A549 (cell line): ENCODE data around the gene SSR3. TPM values are rescaled to one million over a fixed set of nuclear protein-coding genes. Genes with fewer than 3 reads are reported as not detected.

Experiments
- ATAC-seq, 2 experiments: fragments of 200-7000 bp in 1 of 2; fragments of >200 bp in 1 of 2; cut with Nextera tagmentation in 1 of 2; cut with Tn5 transposase in 1 of 2; 3 replicates each; pipeline versions ENCODE4 v1.8.0 to v1.9.1; 2018 to 2020; ENCODE audit warnings: mild to moderate bottlenecking in 1 of 2, moderate library complexity in 1 of 2
- CTCF ChIA-PET: fragments of 300-600 bp; sonication (Branson Sonifier 250); formaldehyde crosslinking; extraction: SDS; loops from one replicate; lab custom pipeline; 2021; ENCODE audit warnings: antibody characterized with exemption, inconsistent platforms; lab: Yijun Ruan, JAX
- POLR2A ChIA-PET: fragments of 350-600 bp; formaldehyde crosslinking; extraction: SDS; loops from one replicate; lab custom pipeline; 2021; ENCODE audit warnings: antibody characterized with exemption, inconsistent platforms; lab: Yijun Ruan, JAX
- DNase-seq, 2 experiments: peaks; one replicate each; pipeline versions ENCODE4 v3.0.0 to v3.0.0-alpha.2; 2011 to 2016; ENCODE audit warnings: low read depth in 1 of 2, low spot score in 1 of 2
- FAIRE-seq: peaks from 2 replicates; lab custom pipeline; 2011; peaks lifted over from hg19 to GRCh38; lab: Jason Lieb, UNC
- H3K27ac ChIP-seq, 2 experiments: fragments of >200 bp; sonication (Bioruptor Twin); formaldehyde crosslinking; 3 replicates each; pipeline ENCODE4 v1.5.1; 2016 to 2017
- H3K4me1 ChIP-seq: fragments of >200 bp; sonication (Bioruptor Twin); formaldehyde crosslinking; 3 replicates; pipeline ENCODE4 v1.6.1; 2016
- H3K4me2 ChIP-seq: fragments of >200 bp; sonication (Bioruptor Twin); formaldehyde crosslinking; 3 replicates; pipeline ENCODE4 v1.6.1; 2016
- H3K4me3 ChIP-seq: fragments of >200 bp; sonication (Bioruptor Twin); formaldehyde crosslinking; 3 replicates; pipeline ENCODE4 v1.5.1; 2016
- H3K9me3 ChIP-seq: fragments of >200 bp; sonication (Bioruptor Twin); formaldehyde crosslinking; 3 replicates; pipeline ENCODE4 v1.6.1; 2016
- CBX8 ChIP-seq: fragments of 200-600 bp; sonication (generic); IDR thresholded peaks from 2 replicates; pipeline ENCODE4 v1.6.1; 2016
- CEBPB ChIP-seq, 2 experiments: fragments of >200 bp in 1 of 2; sonication (Bioruptor Twin) in 1 of 2; formaldehyde crosslinking in 1 of 2; IDR thresholded peaks; 2 replicates each; pipeline ENCODE4 v1.6.1; 2012 to 2016
- ESRRA ChIP-seq: fragments of 150-350 bp; IDR thresholded peaks from 2 replicates; pipeline ENCODE4 v1.6.1; 2014; ENCODE audit warnings: mild to moderate bottlenecking, low read length, borderline replicate concordance
- FOSB ChIP-seq: fragments of 250-450 bp; sonication (Bioruptor Pico); IDR thresholded peaks from 2 replicates; pipeline ENCODE4 v1.5.0; 2020; ENCODE audit warnings: mild to moderate bottlenecking, moderate library complexity
- FOSL2 ChIP-seq, 2 experiments: fragments of 450-650 bp in 1 of 2; fragments of >200 bp in 1 of 2; sonication (Bioruptor Twin) in 1 of 2; formaldehyde crosslinking; IDR thresholded peaks; 2 replicates each; pipeline versions ENCODE4 v1.5.0 to v1.6.1; 2016 to 2020; ENCODE audit warnings: mild to moderate bottlenecking in 1 of 2, moderate library complexity in 1 of 2
- FOXS1 ChIP-seq: fragments of 250-450 bp; sonication (Bioruptor Pico); IDR thresholded peaks from 2 replicates; pipeline ENCODE4 v1.5.0; 2020; ENCODE audit warnings: mild to moderate bottlenecking, moderate library complexity
- GATA3 ChIP-seq: IDR thresholded peaks from 2 replicates; pipeline ENCODE4 v1.6.1; 2012; ENCODE audit warnings: borderline replicate concordance
- HEYL ChIP-seq: fragments of 250-450 bp; sonication (Bioruptor Pico); IDR thresholded peaks from 2 replicates; pipeline ENCODE4 v1.8.0; 2021; ENCODE audit warnings: mild to moderate bottlenecking, moderate library complexity
- HOXB5 ChIP-seq: fragments of 250-450 bp; sonication (Bioruptor Pico); IDR thresholded peaks from 2 replicates; pipeline ENCODE4 v1.5.0; 2020; ENCODE audit warnings: mild to moderate bottlenecking, moderate library complexity
- JUN ChIP-seq, 2 experiments: fragments of >200 bp; sonication (Bioruptor Twin); formaldehyde crosslinking; IDR thresholded peaks; 2 replicates in 1 of 2; 3 replicates in 1 of 2; pipeline ENCODE4 v1.6.1; 2016 to 2017
- KDM1A ChIP-seq: fragments of 200-600 bp; sonication (generic); IDR thresholded peaks from 2 replicates; pipeline ENCODE4 v1.6.1; 2016; ENCODE audit warnings: low read depth, mild to moderate bottlenecking
- MAFK ChIP-seq: fragments of 450-650 bp; IDR thresholded peaks from 2 replicates; pipeline ENCODE4 v1.6.1; 2014; ENCODE audit not compliant: partially characterized antibody
- POLR2A ChIP-seq: IDR thresholded peaks from 2 replicates; pipeline ENCODE4 v1.6.1; 2012; ENCODE audit warnings: mild to moderate bottlenecking, low read length
- RAD21 ChIP-seq, 2 experiments: fragments of >200 bp in 1 of 2; sonication (Bioruptor Twin) in 1 of 2; formaldehyde crosslinking in 1 of 2; IDR thresholded peaks in 1 of 2; conservative IDR thresholded peaks in 1 of 2; 2 replicates in 1 of 2; 3 replicates in 1 of 2; pipeline ENCODE4 v1.6.1; 2012 to 2018; ENCODE audit warnings: inconsistent platforms in 1 of 2
- RNF2 ChIP-seq: fragments of 200-600 bp; sonication (generic); IDR thresholded peaks from 2 replicates; pipeline ENCODE4 v1.6.1; 2016; ENCODE audit warnings: low read depth, mild to moderate bottlenecking, antibody characterized with exemption, moderate library complexity, borderline replicate concordance
- SMC3 ChIP-seq: fragments of >200 bp; sonication (Bioruptor Twin); formaldehyde crosslinking; IDR thresholded peaks from 3 replicates; pipeline ENCODE4 v1.6.1; 2018; ENCODE audit warnings: inconsistent platforms
- WGBS: methylation state at CpG from one replicate; pipeline ENCODE4 v1.1.6; 2017; ENCODE audit errors: missing lambda C conversion rate; 5-methylcytosine and 5-hydroxymethylcytosine counted together
- polyA plus RNA-seq, 4 experiments: library from polyadenylated mRNA; depleted of rRNA in 3 of 4; stranded (reverse); fragments of >200 nt; fragmentation: RNase III in 1 of 4; extraction: RNeasy Plus Mini Kit Qiagen cat#74134 plus additional on column Dnase treatment in 1 of 4; gene quantifications; 2 replicates in 3 of 4; 3 replicates in 1 of 4; pipeline ENCODE4 v1.2.3, GENCODE V29; 2011 to 2017
- TF ChIP-seq, protein P1 (sequence below): fragments of 200-600 bp; sonication (generic); IDR thresholded peaks from 2 replicates; pipeline ENCODE4 v1.6.1; 2016; ENCODE audit warnings: antibody characterized with exemption, mild to moderate bottlenecking, moderate library complexity
- TF ChIP-seq, protein P2 (sequence below): fragments of >200 bp; sonication (Bioruptor Twin); formaldehyde crosslinking; IDR thresholded peaks from 3 replicates; pipeline ENCODE4 v1.5.1; 2016
- TF ChIP-seq, protein P3 (sequence below): IDR thresholded peaks from 2 replicates; pipeline ENCODE4 v1.6.1; 2012; ENCODE audit warnings: low read depth, borderline replicate concordance

Gene SSR3
- polyA plus RNA-seq, 2 of the 4 experiments (the other 2 are of a cell fraction) = 154 to 187 TPM

DNA sequence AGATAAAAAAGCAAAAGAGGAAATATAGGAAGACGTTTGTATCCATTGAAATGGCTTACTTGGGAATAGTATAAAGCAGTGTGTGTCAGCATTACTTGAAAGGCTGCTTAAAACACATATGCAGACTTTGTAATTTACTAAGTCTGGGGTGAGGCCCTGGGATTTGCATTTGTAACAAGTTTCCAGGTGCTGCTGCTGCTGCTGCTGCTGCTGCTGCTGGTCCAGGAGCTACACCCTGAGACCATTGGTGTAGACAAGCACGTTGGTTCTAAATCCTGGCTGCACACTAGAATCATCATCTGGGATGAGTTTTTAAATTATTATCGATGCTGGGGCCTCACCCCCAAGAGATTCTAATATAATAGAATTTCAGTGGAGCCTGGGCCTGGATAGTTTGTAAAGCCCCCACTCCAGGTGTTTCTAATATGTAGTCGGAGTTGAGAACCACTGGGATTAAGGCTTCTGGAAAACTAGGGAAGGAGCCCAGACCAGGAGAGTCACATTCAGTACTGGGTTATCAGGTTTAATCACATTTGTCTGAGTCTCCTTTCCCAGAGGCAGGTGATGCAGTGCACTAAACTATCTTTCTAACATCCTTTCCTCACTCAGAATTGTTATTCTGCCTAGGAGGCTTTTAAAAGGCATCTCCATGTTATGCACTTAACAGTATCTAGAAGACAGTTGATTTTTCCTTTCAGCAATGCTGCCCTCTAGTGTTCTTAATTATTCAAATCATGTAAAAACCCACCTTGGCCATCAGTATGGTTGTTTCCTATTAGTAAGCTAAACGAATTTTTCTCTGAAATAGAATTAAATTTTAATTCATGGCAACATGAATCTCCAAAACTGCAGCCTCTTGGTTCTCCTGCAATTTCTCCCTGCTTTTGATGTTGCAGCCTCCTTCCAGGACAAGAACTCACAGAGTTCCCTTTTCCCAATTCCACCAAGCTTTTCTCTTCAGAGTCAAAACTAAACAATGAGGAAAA lies 45.4 kb downstream of the SSR3 start:
- peak; percentile 88 for FAIRE-seq
- WGBS = 33% methylated on average over 5 of the region's 5 CpGs
- Histone ChIP-seq H3K4me2 (no peak overlapping the region), H3K9me3 (no peaks in the 10 kb centered on the region), H3K4me3 (no peak overlapping the region), H3K4me1 (peaks cover 11% of the 10 kb centered on the region)
- DNase-seq = peak; percentile 51 to 63
- ChIA-PET POLR2A (interaction anchor here (1.0 kb wide), 1 partner anchor 359 kb away, joined by 4 read pairs; no protein-coding TSS in a partner anchor), CTCF (interaction anchor here (0.6 to 16.4 kb wide), 43 partner anchors 8 to 627 kb away, joined by 3 to 182 read pairs (median 3); no protein-coding TSS in a partner anchor)
- ATAC-seq = peak; percentile 78 to 93; a peak in 5 of 6 replicates
- TF ChIP-seq, protein P1, sequence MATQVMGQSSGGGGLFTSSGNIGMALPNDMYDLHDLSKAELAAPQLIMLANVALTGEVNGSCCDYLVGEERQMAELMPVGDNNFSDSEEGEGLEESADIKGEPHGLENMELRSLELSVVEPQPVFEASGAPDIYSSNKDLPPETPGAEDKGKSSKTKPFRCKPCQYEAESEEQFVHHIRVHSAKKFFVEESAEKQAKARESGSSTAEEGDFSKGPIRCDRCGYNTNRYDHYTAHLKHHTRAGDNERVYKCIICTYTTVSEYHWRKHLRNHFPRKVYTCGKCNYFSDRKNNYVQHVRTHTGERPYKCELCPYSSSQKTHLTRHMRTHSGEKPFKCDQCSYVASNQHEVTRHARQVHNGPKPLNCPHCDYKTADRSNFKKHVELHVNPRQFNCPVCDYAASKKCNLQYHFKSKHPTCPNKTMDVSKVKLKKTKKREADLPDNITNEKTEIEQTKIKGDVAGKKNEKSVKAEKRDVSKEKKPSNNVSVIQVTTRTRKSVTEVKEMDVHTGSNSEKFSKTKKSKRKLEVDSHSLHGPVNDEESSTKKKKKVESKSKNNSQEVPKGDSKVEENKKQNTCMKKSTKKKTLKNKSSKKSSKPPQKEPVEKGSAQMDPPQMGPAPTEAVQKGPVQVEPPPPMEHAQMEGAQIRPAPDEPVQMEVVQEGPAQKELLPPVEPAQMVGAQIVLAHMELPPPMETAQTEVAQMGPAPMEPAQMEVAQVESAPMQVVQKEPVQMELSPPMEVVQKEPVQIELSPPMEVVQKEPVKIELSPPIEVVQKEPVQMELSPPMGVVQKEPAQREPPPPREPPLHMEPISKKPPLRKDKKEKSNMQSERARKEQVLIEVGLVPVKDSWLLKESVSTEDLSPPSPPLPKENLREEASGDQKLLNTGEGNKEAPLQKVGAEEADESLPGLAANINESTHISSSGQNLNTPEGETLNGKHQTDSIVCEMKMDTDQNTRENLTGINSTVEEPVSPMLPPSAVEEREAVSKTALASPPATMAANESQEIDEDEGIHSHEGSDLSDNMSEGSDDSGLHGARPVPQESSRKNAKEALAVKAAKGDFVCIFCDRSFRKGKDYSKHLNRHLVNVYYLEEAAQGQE = no peak
- TF ChIP-seq MAFK (no peak), CBX8 (peak; percentile 92; the same call in 1 of the 2 replicates), GATA3 (no peak), RAD21 (conservative IDR thresholded peaks at IDR 0.05 in 1 of 2, IDR thresholded peaks at IDR 0.05 in 1 of 2) (peak; percentile 69 to 70), SMC3 (peak; percentile 74), RNF2 (peak; percentile 98)
- TF ChIP-seq, protein P2, sequence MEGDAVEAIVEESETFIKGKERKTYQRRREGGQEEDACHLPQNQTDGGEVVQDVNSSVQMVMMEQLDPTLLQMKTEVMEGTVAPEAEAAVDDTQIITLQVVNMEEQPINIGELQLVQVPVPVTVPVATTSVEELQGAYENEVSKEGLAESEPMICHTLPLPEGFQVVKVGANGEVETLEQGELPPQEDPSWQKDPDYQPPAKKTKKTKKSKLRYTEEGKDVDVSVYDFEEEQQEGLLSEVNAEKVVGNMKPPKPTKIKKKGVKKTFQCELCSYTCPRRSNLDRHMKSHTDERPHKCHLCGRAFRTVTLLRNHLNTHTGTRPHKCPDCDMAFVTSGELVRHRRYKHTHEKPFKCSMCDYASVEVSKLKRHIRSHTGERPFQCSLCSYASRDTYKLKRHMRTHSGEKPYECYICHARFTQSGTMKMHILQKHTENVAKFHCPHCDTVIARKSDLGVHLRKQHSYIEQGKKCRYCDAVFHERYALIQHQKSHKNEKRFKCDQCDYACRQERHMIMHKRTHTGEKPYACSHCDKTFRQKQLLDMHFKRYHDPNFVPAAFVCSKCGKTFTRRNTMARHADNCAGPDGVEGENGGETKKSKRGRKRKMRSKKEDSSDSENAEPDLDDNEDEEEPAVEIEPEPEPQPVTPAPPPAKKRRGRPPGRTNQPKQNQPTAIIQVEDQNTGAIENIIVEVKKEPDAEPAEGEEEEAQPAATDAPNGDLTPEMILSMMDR = peak; percentile 80
- TF ChIP-seq, all 56 proteins: peak for 5
- no peak overlapping the region for H3K27ac ChIP-seq

DNA sequence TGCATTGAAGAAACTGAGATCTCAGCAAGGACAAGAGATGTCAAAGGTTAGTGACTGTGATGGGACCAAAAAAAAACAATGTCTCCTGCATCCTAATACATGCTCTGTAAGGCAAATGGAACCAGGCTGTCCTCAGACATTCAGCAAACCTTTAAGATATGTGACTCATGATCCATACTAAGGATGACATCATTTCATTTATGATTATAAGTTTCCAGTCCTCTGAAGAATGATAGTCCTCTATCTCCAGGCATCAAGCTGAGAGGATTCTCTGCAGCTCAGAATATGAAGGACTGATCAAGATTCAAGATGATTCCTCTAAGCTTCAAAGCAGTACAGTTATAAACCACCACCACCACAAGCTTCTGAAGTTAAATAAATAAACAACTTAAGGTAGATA lies 47.6 kb downstream of the SSR3 start:
- Histone ChIP-seq H3K4me3 (no peak overlapping the region), H3K4me2 (no peak overlapping the region), H3K4me1 (no peaks in the 10 kb centered on the region), H3K9me3 (no peaks in the 10 kb centered on the region), H3K27ac (no peak overlapping the region)
- ATAC-seq (no peak), FAIRE-seq (no peak), DNase-seq (no peak)
- TF ChIP-seq FOSL2 (IDR thresholded peaks at IDR 0.05) (no peak), FOSL2 (CRISPR knock-in tag; IDR thresholded peaks at IDR 0.05) (peak; percentile 32; the same call in 1 of the 2 replicates), HOXB5 (CRISPR knock-in tag) (no peak)
- ChIA-PET CTCF (interaction anchor here (1.1 to 16.4 kb wide), 7 partner anchors 14 to 630 kb away, joined by 3 to 182 read pairs (median 5); no protein-coding TSS in a partner anchor), POLR2A (no interaction called here)

DNA sequence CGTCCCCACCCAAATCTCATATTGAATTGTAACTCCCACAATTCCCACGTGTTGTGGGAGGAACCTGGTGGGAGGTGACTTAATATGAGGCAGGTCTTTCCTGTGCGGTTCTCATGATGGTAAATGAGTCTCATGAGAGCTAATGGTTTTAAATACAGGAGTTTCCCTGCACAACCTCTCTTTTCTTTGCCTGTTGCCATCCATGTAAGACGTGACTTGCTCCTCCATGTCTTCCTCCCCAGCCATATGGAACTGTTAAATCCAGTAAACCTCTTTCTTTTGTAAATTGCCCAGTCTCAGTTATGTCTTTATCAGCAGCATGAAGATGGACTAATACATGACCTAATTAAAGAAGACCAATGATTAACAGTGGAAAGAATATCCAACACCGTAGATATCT lies 56.6 kb downstream of the SSR3 start:
- ChIA-PET CTCF (no interaction called here), POLR2A (no interaction called here)
- TF ChIP-seq FOXS1 (CRISPR knock-in tag) (no peak), FOSB (CRISPR knock-in tag) (no peak), HEYL (CRISPR knock-in tag) (no peak), ESRRA (no peak), JUN (IDR thresholded peaks at IDR 0.05) (no peak), POLR2A (no peak), CEBPB (IDR thresholded peaks at IDR 0.05) (no peak), KDM1A (no peak)
- TF ChIP-seq, protein P3, sequence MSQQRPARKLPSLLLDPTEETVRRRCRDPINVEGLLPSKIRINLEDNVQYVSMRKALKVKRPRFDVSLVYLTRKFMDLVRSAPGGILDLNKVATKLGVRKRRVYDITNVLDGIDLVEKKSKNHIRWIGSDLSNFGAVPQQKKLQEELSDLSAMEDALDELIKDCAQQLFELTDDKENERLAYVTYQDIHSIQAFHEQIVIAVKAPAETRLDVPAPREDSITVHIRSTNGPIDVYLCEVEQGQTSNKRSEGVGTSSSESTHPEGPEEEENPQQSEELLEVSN = no peak
- 8% methylated on average over 5 of the region's 5 CpGs for WGBS
- no peak for DNase-seq
- no peaks in the 10 kb centered on the region for H3K9me3 ChIP-seq
- H3K4me1 ChIP-seq = no peaks in the 10 kb centered on the region
- FAIRE-seq = no peak
- no peak overlapping the region for H3K27ac ChIP-seq
- no peak overlapping the region for H3K4me3 ChIP-seq
- H3K4me2 ChIP-seq = no peak overlapping the region
- no peak for ATAC-seq
